ENCODE data around the gene TCF12. TPM values are rescaled to one million over a fixed set of nuclear protein-coding genes. Genes with fewer than 3 reads are reported as not detected.
"Not testable (repeated sequence)": the region's sequence is repeated elsewhere in the genome, so short reads cannot be mapped to it uniquely, and the experiment has no call there.

The TCF12 gene
- total RNA-seq, 1 donor from 2014 or later: 123 TPM

- H3K27ac Mint-ChIP-seq (ENCODE audit: unreplicated experiment): no peak overlapping the region
- H3K27me3 Mint-ChIP-seq (ENCODE audit: unreplicated experiment): peaks cover 2% of the 10 kb centered on the region
- H3K36me3 Mint-ChIP-seq (ENCODE audit: low read depth, unreplicated experiment): peaks cover 14% of the 10 kb centered on the region
- no peaks in the 10 kb centered on the region for H3K9me3 Mint-ChIP-seq (ENCODE audit: unreplicated experiment)
- H3K4me1 Mint-ChIP-seq (ENCODE audit: unreplicated experiment): peaks cover 17% of the 10 kb centered on the region
- no peak for TF ChIP-seq CTCF (IDR thresholded peaks at IDR 0.05; ENCODE audit: unreplicated experiment)
- no peak overlapping the region for H3K4me3 Mint-ChIP-seq (ENCODE audit: unreplicated experiment)
- no peak for DNase-seq (ENCODE audit: low spot score)
Observed at GRCh38 chr15:56953790-56954189, 35.3 kb downstream of the TCF12 start.

GRCh38 chr15:56955011-56955410 lies 36.6 kb downstream of the TCF12 start:
- H3K4me1 Mint-ChIP-seq (ENCODE audit: unreplicated experiment); H3K4me3 Mint-ChIP-seq (ENCODE audit: unreplicated experiment); H3K9me3 Mint-ChIP-seq (ENCODE audit: unreplicated experiment); DNase-seq (ENCODE audit: low spot score); H3K27ac Mint-ChIP-seq (ENCODE audit: unreplicated experiment); H3K27me3 Mint-ChIP-seq (ENCODE audit: unreplicated experiment): not testable (repeated sequence)
- H3K36me3 Mint-ChIP-seq (ENCODE audit: low read depth, unreplicated experiment): peaks cover 14% of the 10 kb centered on the region

- Mint-ChIP-seq H3K27me3 (ENCODE audit: unreplicated experiment) (peaks cover 2% of the 10 kb centered on the region), H3K36me3 (ENCODE audit: low read depth, unreplicated experiment) (peaks cover 14% of the 10 kb centered on the region), H3K9me3 (ENCODE audit: unreplicated experiment) (no peaks in the 10 kb centered on the region), H3K4me3 (ENCODE audit: unreplicated experiment) (no peak overlapping the region), H3K27ac (ENCODE audit: unreplicated experiment) (no peak overlapping the region), H3K4me1 (ENCODE audit: unreplicated experiment) (peaks cover 9% of the 10 kb centered on the region)
- no peak for DNase-seq (ENCODE audit: low spot score)
- TF ChIP-seq CTCF (IDR thresholded peaks at IDR 0.05; ENCODE audit: unreplicated experiment): no peak
Observed at GRCh38 chr15:56956538-56956937, 38.1 kb downstream of the TCF12 start.

- H3K4me3 Mint-ChIP-seq (ENCODE audit: unreplicated experiment): no peak overlapping the region
- peaks cover 14% of the 10 kb centered on the region for H3K36me3 Mint-ChIP-seq (ENCODE audit: low read depth, unreplicated experiment)
- no peak for TF ChIP-seq CTCF (IDR thresholded peaks at IDR 0.05; ENCODE audit: unreplicated experiment)
- no peaks in the 10 kb centered on the region for H3K9me3 Mint-ChIP-seq (ENCODE audit: unreplicated experiment)
- no peak for DNase-seq (ENCODE audit: low spot score)
- peaks cover 2% of the 10 kb centered on the region for H3K27me3 Mint-ChIP-seq (ENCODE audit: unreplicated experiment)
- H3K27ac Mint-ChIP-seq (ENCODE audit: unreplicated experiment): peak overlapping the region; percentile 64
- H3K4me1 Mint-ChIP-seq (ENCODE audit: unreplicated experiment): peaks cover 11% of the 10 kb centered on the region
Observed at GRCh38 chr15:56957812-56958406, 39.5 kb downstream of the TCF12 start.

- no peak for DNase-seq (ENCODE audit: low spot score)
- no peak for TF ChIP-seq CTCF (IDR thresholded peaks at IDR 0.05; ENCODE audit: unreplicated experiment)
- Mint-ChIP-seq H3K27me3 (ENCODE audit: unreplicated experiment) (peaks cover 2% of the 10 kb centered on the region), H3K27ac (ENCODE audit: unreplicated experiment) (no peak overlapping the region), H3K4me1 (ENCODE audit: unreplicated experiment) (peaks cover 22% of the 10 kb centered on the region), H3K4me3 (ENCODE audit: unreplicated experiment) (no peak overlapping the region), H3K9me3 (ENCODE audit: unreplicated experiment) (no peaks in the 10 kb centered on the region), H3K36me3 (ENCODE audit: low read depth, unreplicated experiment) (peaks cover 13% of the 10 kb centered on the region)
Observed at GRCh38 chr15:56959318-56959648, 40.8 kb downstream of the TCF12 start.
